Adipocyte (in vitro differentiated cells): Measurements from ENCODE around the gene SH3BP2.

Source experiments
- DNase-seq: peaks from one replicate; pipeline ENCODE4 v3.0.0-alpha.2; 2015; ENCODE audit warnings: low read depth
- H3K27me3 ChIP-seq: replicated peaks from 2 replicates; pipeline ENCODE4 v1.7.0; 2013; ENCODE audit warnings: mild to moderate bottlenecking, low read length, moderate library complexity; ENCODE audit not compliant: control insufficient read depth, insufficient read depth
- H3K36me3 ChIP-seq: 2 replicates; pipeline ENCODE4 v1.7.0; 2013; ENCODE audit warnings: low read length, mild to moderate bottlenecking, moderate library complexity; ENCODE audit not compliant: control insufficient read depth, insufficient read depth, severe bottlenecking
- H3K4me1 ChIP-seq: 2 replicates; pipeline ENCODE4 v1.7.0; 2013; ENCODE audit warnings: mild to moderate bottlenecking, low read length, moderate library complexity; ENCODE audit not compliant: control insufficient read depth, insufficient read depth
- H3K4me3 ChIP-seq: 2 replicates; pipeline ENCODE4 v1.7.0; 2013; ENCODE audit warnings: mild to moderate bottlenecking, low read length, moderate library complexity
- H3K9ac ChIP-seq: 2 replicates; pipeline ENCODE4 v1.7.0; 2013; ENCODE audit warnings: mild to moderate bottlenecking, low read length, moderate library complexity
- H3K9me3 ChIP-seq: 2 replicates; pipeline ENCODE4 v1.7.0; 2013; ENCODE audit warnings: mild to moderate bottlenecking, low read length, moderate library complexity; ENCODE audit not compliant: control insufficient read depth

Gene SH3BP2

GRCh38 chr4:2886622-2887021 is 93.7 kb downstream of the SH3BP2 start:
- Histone ChIP-seq H3K36me3 (peaks cover 50% of the 10 kb centered on the region), H3K4me1 (peaks cover 16% of the 10 kb centered on the region), H3K9ac (no peak overlapping the region), H3K4me3 (no peak overlapping the region), H3K27me3 (no peaks in the 10 kb centered on the region), H3K9me3 (no peaks in the 10 kb centered on the region)
- DNase-seq = peak; percentile 59

GRCh38 chr4:2887343-2887742 is 94.5 kb downstream of the SH3BP2 start:
- H3K4me3 ChIP-seq = no peak overlapping the region
- no peaks in the 10 kb centered on the region for H3K9me3 ChIP-seq
- no peaks in the 10 kb centered on the region for H3K27me3 ChIP-seq
- DNase-seq = no peak
- peaks cover 23% of the 10 kb centered on the region for H3K4me1 ChIP-seq
- H3K36me3 ChIP-seq = peaks cover 43% of the 10 kb centered on the region
- H3K9ac ChIP-seq = no peak overlapping the region

DNA sequence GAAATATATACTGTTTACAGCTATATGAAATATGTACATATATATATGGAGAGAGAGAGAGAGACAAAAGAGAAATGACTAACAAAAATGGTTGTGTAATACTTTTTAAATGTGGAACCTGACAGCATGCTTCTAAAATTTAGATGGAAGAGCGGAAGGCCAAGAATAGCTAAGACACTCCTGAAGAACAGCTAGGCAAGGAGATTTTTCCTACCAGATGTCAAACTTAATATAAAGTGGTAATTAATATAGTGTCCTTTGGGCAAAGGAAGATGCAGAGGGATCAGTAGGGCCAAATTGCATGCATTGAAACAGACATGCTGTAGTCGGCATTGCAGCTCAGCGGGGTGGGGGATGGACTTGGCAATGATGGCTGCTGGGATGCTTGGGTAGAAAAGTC is 96.0 kb downstream of the SH3BP2 start:
- Histone ChIP-seq H3K4me1 (peaks cover 36% of the 10 kb centered on the region), H3K36me3 (peaks cover 30% of the 10 kb centered on the region), H3K4me3 (no peak overlapping the region), H3K27me3 (no peaks in the 10 kb centered on the region), H3K9me3 (no peaks in the 10 kb centered on the region), H3K9ac (no peak overlapping the region)
- DNase-seq = peak; percentile 37
